Kidney (tissue), 2 donors: Measurements from ENCODE around the gene HS2ST1. TPM values are rescaled to one million over a fixed set of nuclear protein-coding genes. Genes with fewer than 3 reads are reported as not detected.

Experiments
- polyA plus RNA-seq: library from polyadenylated mRNA; stranded (reverse); fragments of 350-450 nt; fragmentation: Illumina TruSeq; extraction: RNeasy Lipid Tissue Mini Kit (QIAGEN cat#74804); gene quantifications from one replicate; pipeline ENCODE4 v1.2.3, GENCODE V29; 2014; ENCODE audit warnings: low read depth, low replicate concordance; ENCODE audit not compliant: insufficient read depth
- total RNA-seq: library from RNA; stranded (reverse); fragmentation: NEBNext Ultra II Directional; extraction: Animal tissue kit (Norgen Biotek cat#: 25700); gene quantifications from one replicate; pipeline ENCODE4 v1.2.1, GENCODE V29; 2021
- donor health status: DM: yes; HTN: yes; CAD: no.

The HS2ST1 gene
- total and polyA plus RNA-seq, 2 donors from 2014 or later = 10.3 to 27.1 TPM

Other genes with a start within 250 kb of the HS2ST1 start
- 79.7 TPM for gene SH3GLB1, start 210.1 kb upstream of the HS2ST1 start, total RNA-seq
- gene SH3GLB1, start 210.1 kb upstream of the HS2ST1 start, polyA plus RNA-seq = 47.9 TPM
- gene SELENOF, start 509 bp upstream of the HS2ST1 start, total RNA-seq = 239 TPM
- gene SELENOF, start 509 bp upstream of the HS2ST1 start, polyA plus RNA-seq = 207 TPM